HEK293 (cell line): ENCODE measurements around the gene FMNL3.

Experiments
- CTCF ChIA-PET: fragments of 350-600 bp; formaldehyde crosslinking; extraction: SDS; loops from one replicate; lab custom pipeline; 2021; ENCODE audit warnings: antibody characterized with exemption; lab: Yijun Ruan, JAX
- POLR2A ChIA-PET: fragments of 300-600 bp; formaldehyde crosslinking; extraction: SDS; loops from one replicate; lab custom pipeline; 2020; ENCODE audit warnings: antibody characterized with exemption, inconsistent platforms; lab: Yijun Ruan, JAX
- H3K27ac ChIP-seq: fragments of 200-500 bp; sonication (Bioruptor generic); 2 replicates; pipeline ENCODE4 v1.5.1; 2014; ENCODE audit warnings: low read depth, low read length, control low read depth, inconsistent platforms; ENCODE audit errors: extremely low read depth
- H3K36me3 ChIP-seq, 2 experiments: fragments of 200-500 bp in 1 of 2; sonication (Bioruptor generic) in 1 of 2; 1 replicate in 1 of 2; 2 replicates in 1 of 2; pipeline ENCODE4 v1.5.1; 2014 to 2017; ENCODE audit warnings: inconsistent platforms in 2 of 2, low read length in 2 of 2; ENCODE audit not compliant: control insufficient read depth in 2 of 2, insufficient read depth in 1 of 2
- H3K4me1 ChIP-seq: fragments of 200-500 bp; sonication (Bioruptor generic); 2 replicates; pipeline ENCODE4 v1.5.1; 2014; ENCODE audit warnings: mild to moderate bottlenecking, low read length, inconsistent platforms; ENCODE audit not compliant: control insufficient read depth, insufficient read depth
- H3K4me3 ChIP-seq: 2 replicates; pipeline ENCODE4 v1.5.1; 2011; ENCODE audit warnings: low read depth, mild to moderate bottlenecking, control low read depth, low read length, moderate library complexity
- H3K9me3 ChIP-seq: fragments of 200-500 bp; sonication (Bioruptor generic); 2 replicates; pipeline ENCODE4 v1.5.1; 2014; ENCODE audit warnings: low read depth, low read length, inconsistent platforms; ENCODE audit not compliant: control insufficient read depth, insufficient read depth
- HOXD13 ChIP-seq: sonication (generic); formaldehyde crosslinking; IDR thresholded peaks from 2 replicates; pipeline ENCODE4 v1.8.0; 2022; ENCODE audit warnings: missing genetic modification reagents, borderline replicate concordance
- IKZF3 ChIP-seq: fragments of 450-650 bp; IDR thresholded peaks from 2 replicates; pipeline ENCODE4 v1.5.0; 2018; ENCODE audit warnings: missing biosample characterization, mild to moderate bottlenecking, missing genetic modification characterization, moderate library complexity
- PATZ1 ChIP-seq: fragments of 450-650 bp; formaldehyde crosslinking; IDR thresholded peaks from 2 replicates; pipeline ENCODE4 v1.5.1; 2016; ENCODE audit warnings: missing biosample characterization, missing genetic modification characterization
- REPIN1 ChIP-seq: fragments of 450-650 bp; formaldehyde crosslinking; IDR thresholded peaks from 2 replicates; pipeline ENCODE4 v1.5.1; 2017; ENCODE audit warnings: missing biosample characterization, missing genetic modification characterization, low read depth
- SP7 ChIP-seq: fragments of 450-650 bp; formaldehyde crosslinking; IDR thresholded peaks from 2 replicates; pipeline ENCODE4 v1.5.1; 2016; ENCODE audit warnings: missing biosample characterization, missing genetic modification characterization
- YY1 ChIP-seq: fragments of 450-650 bp; formaldehyde crosslinking; IDR thresholded peaks from 2 replicates; pipeline ENCODE4 v1.5.1; 2018; ENCODE audit warnings: missing biosample characterization, missing genetic modification characterization
- ZBTB17 ChIP-seq: fragments of 450-650 bp; formaldehyde crosslinking; IDR thresholded peaks from 2 replicates; pipeline ENCODE4 v1.5.1; 2016; ENCODE audit warnings: missing biosample characterization, missing genetic modification characterization
- ZBTB8A ChIP-seq: fragments of 450-650 bp; formaldehyde crosslinking; IDR thresholded peaks from 2 replicates; pipeline ENCODE4 v1.5.1; 2016; ENCODE audit warnings: missing biosample characterization, missing genetic modification characterization
- ZEB2 ChIP-seq: fragments of 450-650 bp; formaldehyde crosslinking; IDR thresholded peaks from 2 replicates; pipeline ENCODE4 v1.5.1; 2016; ENCODE audit warnings: missing biosample characterization, missing genetic modification characterization
- ZIC2 ChIP-seq: fragments of 450-650 bp; formaldehyde crosslinking; IDR thresholded peaks from 2 replicates; pipeline ENCODE4 v1.5.1; 2016; ENCODE audit warnings: missing biosample characterization, missing genetic modification characterization
- ZNF121 ChIP-seq: fragments of 450-650 bp; formaldehyde crosslinking; IDR thresholded peaks from 2 replicates; pipeline ENCODE4 v1.5.1; 2016; ENCODE audit warnings: missing biosample characterization, missing genetic modification characterization
- ZNF132 ChIP-seq: fragments of 450-650 bp; formaldehyde crosslinking; IDR thresholded peaks from 2 replicates; pipeline ENCODE4 v1.5.1; 2017; ENCODE audit warnings: missing biosample characterization, missing genetic modification characterization, borderline replicate concordance
- ZNF140 ChIP-seq: fragments of 450-650 bp; formaldehyde crosslinking; IDR thresholded peaks from 2 replicates; pipeline ENCODE4 v1.5.1; 2016; ENCODE audit warnings: missing biosample characterization, missing genetic modification characterization
- ZNF184 ChIP-seq: fragments of 450-650 bp; IDR thresholded peaks from 2 replicates; pipeline ENCODE4 v1.5.1; 2018; ENCODE audit warnings: missing biosample characterization, mild to moderate bottlenecking, missing genetic modification characterization
- ZNF223 ChIP-seq: fragments of 450-650 bp; formaldehyde crosslinking; IDR thresholded peaks from 2 replicates; pipeline ENCODE4 v1.5.1; 2016; ENCODE audit warnings: missing biosample characterization, missing genetic modification characterization
- ZNF302 ChIP-seq: fragments of 450-650 bp; formaldehyde crosslinking; IDR thresholded peaks from 2 replicates; pipeline ENCODE4 v1.5.1; 2016; ENCODE audit warnings: missing biosample characterization, missing genetic modification characterization, low read depth
- ZNF37A ChIP-seq: fragments of 450-650 bp; IDR thresholded peaks from 2 replicates; pipeline ENCODE4 v1.5.1; 2018; ENCODE audit warnings: missing biosample characterization, missing genetic modification characterization
- ZNF433 ChIP-seq: fragments of 450-650 bp; formaldehyde crosslinking; IDR thresholded peaks from 2 replicates; pipeline ENCODE4 v1.5.1; 2016; ENCODE audit warnings: missing biosample characterization, missing genetic modification characterization, low read depth
- ZNF514 ChIP-seq: fragments of 450-650 bp; formaldehyde crosslinking; IDR thresholded peaks from 2 replicates; pipeline ENCODE4 v1.5.1; 2016; ENCODE audit warnings: missing biosample characterization, missing genetic modification characterization
- ZNF518A ChIP-seq: fragments of 450-650 bp; formaldehyde crosslinking; conservative IDR thresholded peaks from 2 replicates; pipeline ENCODE4 v1.5.1; 2016; ENCODE audit warnings: low read depth, missing biosample characterization, missing genetic modification characterization
- ZNF521 ChIP-seq: fragments of 450-650 bp; formaldehyde crosslinking; IDR thresholded peaks from 2 replicates; pipeline ENCODE4 v1.5.1; 2017; ENCODE audit warnings: missing biosample characterization, mild to moderate bottlenecking, missing genetic modification characterization
- ZNF558 ChIP-seq: fragments of 450-650 bp; formaldehyde crosslinking; IDR thresholded peaks from 2 replicates; pipeline ENCODE4 v1.5.1; 2016; ENCODE audit warnings: missing biosample characterization, missing genetic modification characterization
- ZNF561 ChIP-seq: fragments of 450-650 bp; IDR thresholded peaks from 2 replicates; pipeline ENCODE4 v1.5.1; 2018; ENCODE audit warnings: missing biosample characterization, missing genetic modification characterization, borderline replicate concordance
- ZNF792 ChIP-seq: fragments of 450-650 bp; formaldehyde crosslinking; IDR thresholded peaks from 2 replicates; pipeline ENCODE4 v1.5.1; 2016; ENCODE audit warnings: missing biosample characterization, missing genetic modification characterization
- ZNF830 ChIP-seq: fragments of 450-650 bp; IDR thresholded peaks from 2 replicates; pipeline ENCODE4 v1.5.0; 2018; ENCODE audit warnings: missing biosample characterization, missing genetic modification characterization, low read depth, mild to moderate bottlenecking, moderate library complexity

Gene FMNL3

GRCh38 chr12:49748306-49748705 is 41.1 kb upstream of the FMNL3 start:
- H3K36me3 ChIP-seq: peaks cover 23 to 31% of the 10 kb centered on the region in 2 experiments
- ChIA-PET CTCF (interaction anchor here (0.7 to 2.7 kb wide), 6 partner anchors 14 to 119 kb away, joined by 3 to 17 read pairs (median 3); no protein-coding TSS in a partner anchor), POLR2A (interaction anchor here (0.6 to 2.0 kb wide), 2 partner anchors 9 to 34 kb away, joined by 3 to 6 read pairs; no protein-coding TSS in a partner anchor)
- no peaks in the 10 kb centered on the region for H3K9me3 ChIP-seq
- no peak overlapping the region for H3K4me3 ChIP-seq
- TF ChIP-seq IKZF3 (tag by site-specific recombination): no peak
- TF ChIP-seq ZNF184 (tag by site-specific recombination): no peak
- no peak for TF ChIP-seq ZIC2 (tag by site-specific recombination)
- TF ChIP-seq ZEB2: no peak
- TF ChIP-seq ZNF140: no peak
- TF ChIP-seq PATZ1 (tag by site-specific recombination): no peak
- no peak for TF ChIP-seq ZNF561 (tag by site-specific recombination)
- TF ChIP-seq ZNF792 (tag by site-specific recombination): no peak
- TF ChIP-seq ZNF121 (tag by site-specific recombination): no peak
- no peak for TF ChIP-seq ZBTB8A (tag by site-specific recombination)
- TF ChIP-seq ZNF518A (tag by site-specific recombination): no peak
- no peak for TF ChIP-seq ZNF514 (tag by site-specific recombination)
- no peak for TF ChIP-seq YY1
- no peak for TF ChIP-seq HOXD13
- no peak for TF ChIP-seq ZNF132 (tag by site-specific recombination)
- no peak for TF ChIP-seq ZNF223
- no peak for TF ChIP-seq ZNF37A
- peaks cover 39% of the 10 kb centered on the region for H3K4me1 ChIP-seq
- H3K27ac ChIP-seq: no peak overlapping the region

GRCh38 chr12:49744363-49744885 is 37.2 kb upstream of the FMNL3 start:
- TF ChIP-seq ZNF433: no peak
- no peak for TF ChIP-seq ZNF302 (tag by site-specific recombination)
- peak; percentile 37; the same call in 1 of the 2 replicates for TF ChIP-seq ZBTB17 (tag by site-specific recombination)
- TF ChIP-seq ZNF521 (tag by site-specific recombination): no peak
- TF ChIP-seq SP7 (tag by site-specific recombination): peak; percentile 41; the same call in 1 of the 2 replicates
- TF ChIP-seq ZNF558 (tag by site-specific recombination): no peak
- no peak for TF ChIP-seq REPIN1 (tag by site-specific recombination)
- TF ChIP-seq ZNF830 (tag by site-specific recombination): no peak
- H3K4me1 ChIP-seq: peaks cover 24% of the 10 kb centered on the region
- no peak overlapping the region for H3K4me3 ChIP-seq
- CTCF ChIA-PET: interaction anchor here (0.5 to 1.7 kb wide), 6 partner anchors 18 to 930 kb away, joined by 3 to 11 read pairs (median 4); partner anchors contain the start of gene FAM186B
- no peak overlapping the region for H3K27ac ChIP-seq
- POLR2A ChIA-PET: interaction anchor here (1.0 to 1.1 kb wide), 2 partner anchors 20 to 84 kb away, joined by 3 to 4 read pairs; partner anchors contain the start of gene NCKAP5L
- H3K9me3 ChIP-seq: no peaks in the 10 kb centered on the region
- H3K36me3 ChIP-seq: peaks cover 13 to 16% of the 10 kb centered on the region in 2 experiments
